GM23338 (cell line): ENCODE data around the gene GMPR. TPM values are rescaled to one million over a fixed set of nuclear protein-coding genes. Genes with fewer than 3 reads are reported as not detected.

ENCODE experiments used
- ATAC-seq: fragments of 200-7000 bp; cut with Tn5 transposase; 3 replicates; pipeline ENCODE4 v1.9.1; 2020
- DNase-seq: peaks from one replicate; pipeline ENCODE4 v3.0.0-alpha.2; 2015; ENCODE audit warnings: low spot score
- H2AFZ ChIP-seq: fragments of 200-600 bp; sonication (generic); 2 replicates; pipeline ENCODE4 v1.8.0; 2016; ENCODE audit warnings: antibody characterized with exemption, mild to moderate bottlenecking, moderate library complexity
- H3F3A ChIP-seq: fragments of 200-600 bp; sonication (generic); replicated peaks from 2 replicates; pipeline ENCODE4 v1.8.0; 2017; ENCODE audit warnings: antibody characterized with exemption, mixed run types, low read depth
- H3K27ac ChIP-seq: fragments of 200-600 bp; sonication (generic); 2 replicates; pipeline ENCODE4 v1.6.1; 2016; ENCODE audit warnings: low read depth
- H3K27me3 ChIP-seq: fragments of 200-600 bp; sonication (generic); 2 replicates; pipeline ENCODE4 v1.8.0; 2016; ENCODE audit warnings: mild to moderate bottlenecking, mixed run types, moderate library complexity; ENCODE audit not compliant: insufficient read depth
- H3K36me3 ChIP-seq: fragments of 200-600 bp; sonication (generic); 2 replicates; pipeline ENCODE4 v1.8.0; 2016; ENCODE audit warnings: mild to moderate bottlenecking; ENCODE audit not compliant: insufficient read depth
- H3K4me1 ChIP-seq: fragments of 200-600 bp; sonication (generic); 2 replicates; pipeline ENCODE4 v1.8.0; 2016; ENCODE audit warnings: mild to moderate bottlenecking, moderate library complexity; ENCODE audit not compliant: insufficient read depth
- H3K4me2 ChIP-seq: fragments of 200-600 bp; sonication (generic); 2 replicates; pipeline ENCODE4 v1.7.1; 2017; ENCODE audit warnings: mixed run types
- H3K4me3 ChIP-seq: fragments of 200-600 bp; sonication (generic); 2 replicates; pipeline ENCODE4 v1.6.1; 2016; ENCODE audit warnings: mixed run types
- H3K79me2 ChIP-seq: fragments of 200-600 bp; sonication (generic); replicated peaks from 2 replicates; pipeline ENCODE4 v1.8.0; 2017; ENCODE audit warnings: mild to moderate bottlenecking; ENCODE audit not compliant: insufficient read depth
- H3K9me2 ChIP-seq: fragments of 200-600 bp; sonication (generic); 2 replicates; pipeline ENCODE4 v1.8.0; 2017; ENCODE audit not compliant: insufficient read depth
- H4K20me1 ChIP-seq: fragments of 200-600 bp; sonication (generic); replicated peaks from 2 replicates; pipeline ENCODE4 v1.8.0; 2017; ENCODE audit warnings: mild to moderate bottlenecking; ENCODE audit not compliant: insufficient read depth
- H3K27ac Mint-ChIP-seq: 2 replicates; pipeline ENCODE4 v1.8.0; 2020; ENCODE audit warnings: inconsistent platforms, mild to moderate bottlenecking, moderate library complexity, mixed read lengths
- H3K27me3 Mint-ChIP-seq: 3 replicates; pipeline ENCODE4 v1.8.0; 2022; ENCODE audit warnings: low read depth, mild to moderate bottlenecking, moderate library complexity, mixed read lengths, inconsistent platforms; ENCODE audit not compliant: insufficient read depth, poor library complexity
- H3K36me3 Mint-ChIP-seq: 3 replicates; pipeline ENCODE4 v1.8.0; 2021; ENCODE audit warnings: low read depth, mild to moderate bottlenecking, inconsistent platforms, moderate library complexity, mixed read lengths
- H3K4me1 Mint-ChIP-seq: 3 replicates; pipeline ENCODE4 v1.8.0; 2020; ENCODE audit warnings: mild to moderate bottlenecking, inconsistent platforms, mixed read lengths
- H3K4me3 Mint-ChIP-seq: 3 replicates; pipeline ENCODE4 v1.8.0; 2021; ENCODE audit warnings: moderate library complexity, mild to moderate bottlenecking, inconsistent platforms, mixed read lengths
- H3K9me3 Mint-ChIP-seq: 3 replicates; pipeline ENCODE4 v1.8.0; 2020; ENCODE audit warnings: moderate library complexity, mild to moderate bottlenecking, inconsistent platforms, mixed read lengths
- EZH2 ChIP-seq: fragments of 200-600 bp; sonication (generic); IDR thresholded peaks from one replicate; pipeline ENCODE4 v1.8.0; 2017; ENCODE audit warnings: antibody characterized with exemption, mild to moderate bottlenecking, low read depth; ENCODE audit not compliant: unreplicated experiment
- EZH2phosphoT487 ChIP-seq: fragments of 200-600 bp; sonication (generic); IDR thresholded peaks from one replicate; pipeline ENCODE4 v1.8.1; 2018; ENCODE audit warnings: antibody characterized with exemption; ENCODE audit not compliant: unreplicated experiment
- JUNB ChIP-seq: IDR thresholded peaks from one replicate; pipeline ENCODE4 v1.6.1; 2016; ENCODE audit warnings: antibody characterized with exemption; ENCODE audit not compliant: unreplicated experiment
- POLR2AphosphoS5 ChIP-seq: IDR thresholded peaks from 2 replicates; pipeline ENCODE4 v1.6.1; 2016; ENCODE audit warnings: antibody characterized with exemption, low read depth
- ZNF114 ChIP-seq: fragments of 250-450 bp; sonication (Bioruptor Pico); IDR thresholded peaks from 2 replicates; pipeline ENCODE4 v1.5.0; 2020; ENCODE audit warnings: mild to moderate bottlenecking, moderate library complexity
- ZNF331 ChIP-seq: fragments of 250-450 bp; sonication (Bioruptor Pico); IDR thresholded peaks from 2 replicates; pipeline ENCODE4 v1.5.0; 2020; ENCODE audit warnings: low read depth, mild to moderate bottlenecking, moderate library complexity
- polyA plus RNA-seq: library from polyadenylated mRNA; unstranded; fragments of >200 nt; fragmentation: Nextera tagmentation; extraction: Ambion mirVana; gene quantifications from 2 replicates; pipeline ENCODE4 v1.2.1, GENCODE V29; 2016
- total RNA-seq: library from RNA; depleted of rRNA; stranded (reverse); fragments of >200 nt; shearing (Covaris generic); gene quantifications from 2 replicates; pipeline ENCODE4 v1.2.3, GENCODE V29; 2014
- TF ChIP-seq, protein P1 (sequence below), 2 experiments: fragments of 200-600 bp in 1 of 2; sonication (generic) in 1 of 2; conservative IDR thresholded peaks; 2 replicates each; pipeline versions ENCODE4 v1.5.1 to v1.6.1; 2016 to 2017; ENCODE audit warnings: antibody characterized with exemption in 2 of 2, low read depth in 2 of 2, mild to moderate bottlenecking in 2 of 2, moderate library complexity in 1 of 2
- TF ChIP-seq, protein P2 (sequence below): IDR thresholded peaks from 2 replicates; pipeline ENCODE4 v1.6.1; 2016; ENCODE audit warnings: antibody characterized with exemption
- TF ChIP-seq, protein P3 (sequence below): IDR thresholded peaks from one replicate; pipeline ENCODE4 v1.6.1; 2018; ENCODE audit warnings: antibody characterized with exemption; ENCODE audit not compliant: unreplicated experiment

GMPR gene
- total and polyA plus RNA-seq, 2 experiments from 2014 or later: 0.23 to 0.35 TPM

GRCh38 chr6:16279243-16279642, 40.9 kb downstream of the GMPR start:
- H3K27me3 Mint-ChIP-seq: peaks cover 14% of the 10 kb centered on the region
- no peak for DNase-seq

DNA sequence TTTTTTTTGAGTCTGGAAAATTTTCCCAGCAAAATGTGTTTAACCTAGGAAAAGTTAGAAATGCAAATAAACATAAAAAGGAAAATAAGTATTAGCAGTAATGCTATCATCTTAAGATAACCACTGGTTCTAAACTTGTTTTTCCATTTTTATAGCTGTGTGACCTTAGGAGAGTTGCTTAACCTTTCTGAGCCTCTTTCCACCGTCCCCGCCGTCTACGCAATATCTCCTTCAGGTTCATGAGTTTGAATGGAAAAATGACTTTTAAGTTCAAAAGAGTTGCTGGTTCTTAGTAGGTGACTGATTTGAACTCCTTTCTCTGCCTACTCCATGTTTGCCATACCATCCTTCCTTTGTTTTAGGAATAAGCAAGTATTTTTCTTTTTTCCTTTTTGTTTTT, 44.0 kb downstream of the GMPR start:
- H3K27ac Mint-ChIP-seq: no peak overlapping the region
- Histone ChIP-seq H3K27me3 (no peaks in the 10 kb centered on the region), H3K36me3 (no peaks in the 10 kb centered on the region), H3K4me2 (no peak overlapping the region), H3K27ac (no peak overlapping the region), H3F3A (no peaks in the 10 kb centered on the region), H3K4me3 (no peak overlapping the region), H3K79me2 (no peaks in the 10 kb centered on the region), H3K9me2 (no peaks in the 10 kb centered on the region), H4K20me1 (no peaks in the 10 kb centered on the region), H2AFZ (no peak overlapping the region), H3K4me1 (0 out of 2 replicates have a peak, but pooled peaks cover 4% of the 10 kb centered on the region)
- DNase-seq (no peak), ATAC-seq (no peak)
- no peaks in the 10 kb centered on the region for H3K9me3 Mint-ChIP-seq
- peaks cover 18% of the 10 kb centered on the region for H3K27me3 Mint-ChIP-seq
- no peak overlapping the region for H3K4me3 Mint-ChIP-seq
- peaks cover 5% of the 10 kb centered on the region for H3K4me1 Mint-ChIP-seq
- H3K36me3 Mint-ChIP-seq: no peaks in the 10 kb centered on the region
- TF ChIP-seq, protein P1, sequence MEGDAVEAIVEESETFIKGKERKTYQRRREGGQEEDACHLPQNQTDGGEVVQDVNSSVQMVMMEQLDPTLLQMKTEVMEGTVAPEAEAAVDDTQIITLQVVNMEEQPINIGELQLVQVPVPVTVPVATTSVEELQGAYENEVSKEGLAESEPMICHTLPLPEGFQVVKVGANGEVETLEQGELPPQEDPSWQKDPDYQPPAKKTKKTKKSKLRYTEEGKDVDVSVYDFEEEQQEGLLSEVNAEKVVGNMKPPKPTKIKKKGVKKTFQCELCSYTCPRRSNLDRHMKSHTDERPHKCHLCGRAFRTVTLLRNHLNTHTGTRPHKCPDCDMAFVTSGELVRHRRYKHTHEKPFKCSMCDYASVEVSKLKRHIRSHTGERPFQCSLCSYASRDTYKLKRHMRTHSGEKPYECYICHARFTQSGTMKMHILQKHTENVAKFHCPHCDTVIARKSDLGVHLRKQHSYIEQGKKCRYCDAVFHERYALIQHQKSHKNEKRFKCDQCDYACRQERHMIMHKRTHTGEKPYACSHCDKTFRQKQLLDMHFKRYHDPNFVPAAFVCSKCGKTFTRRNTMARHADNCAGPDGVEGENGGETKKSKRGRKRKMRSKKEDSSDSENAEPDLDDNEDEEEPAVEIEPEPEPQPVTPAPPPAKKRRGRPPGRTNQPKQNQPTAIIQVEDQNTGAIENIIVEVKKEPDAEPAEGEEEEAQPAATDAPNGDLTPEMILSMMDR (conservative IDR thresholded peaks at IDR 0.05; ENCODE audit: low read depth in 2 of 2): no peak
- no peak for TF ChIP-seq POLR2AphosphoS5
- TF ChIP-seq EZH2phosphoT487: no peak
- TF ChIP-seq JUNB: no peak
- TF ChIP-seq ZNF331 (CRISPR knock-in tag): no peak
- TF ChIP-seq, protein P2, sequence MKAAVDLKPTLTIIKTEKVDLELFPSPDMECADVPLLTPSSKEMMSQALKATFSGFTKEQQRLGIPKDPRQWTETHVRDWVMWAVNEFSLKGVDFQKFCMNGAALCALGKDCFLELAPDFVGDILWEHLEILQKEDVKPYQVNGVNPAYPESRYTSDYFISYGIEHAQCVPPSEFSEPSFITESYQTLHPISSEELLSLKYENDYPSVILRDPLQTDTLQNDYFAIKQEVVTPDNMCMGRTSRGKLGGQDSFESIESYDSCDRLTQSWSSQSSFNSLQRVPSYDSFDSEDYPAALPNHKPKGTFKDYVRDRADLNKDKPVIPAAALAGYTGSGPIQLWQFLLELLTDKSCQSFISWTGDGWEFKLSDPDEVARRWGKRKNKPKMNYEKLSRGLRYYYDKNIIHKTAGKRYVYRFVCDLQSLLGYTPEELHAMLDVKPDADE: no peak
- no peak for TF ChIP-seq ZNF114 (CRISPR knock-in tag)
- TF ChIP-seq, protein P3, sequence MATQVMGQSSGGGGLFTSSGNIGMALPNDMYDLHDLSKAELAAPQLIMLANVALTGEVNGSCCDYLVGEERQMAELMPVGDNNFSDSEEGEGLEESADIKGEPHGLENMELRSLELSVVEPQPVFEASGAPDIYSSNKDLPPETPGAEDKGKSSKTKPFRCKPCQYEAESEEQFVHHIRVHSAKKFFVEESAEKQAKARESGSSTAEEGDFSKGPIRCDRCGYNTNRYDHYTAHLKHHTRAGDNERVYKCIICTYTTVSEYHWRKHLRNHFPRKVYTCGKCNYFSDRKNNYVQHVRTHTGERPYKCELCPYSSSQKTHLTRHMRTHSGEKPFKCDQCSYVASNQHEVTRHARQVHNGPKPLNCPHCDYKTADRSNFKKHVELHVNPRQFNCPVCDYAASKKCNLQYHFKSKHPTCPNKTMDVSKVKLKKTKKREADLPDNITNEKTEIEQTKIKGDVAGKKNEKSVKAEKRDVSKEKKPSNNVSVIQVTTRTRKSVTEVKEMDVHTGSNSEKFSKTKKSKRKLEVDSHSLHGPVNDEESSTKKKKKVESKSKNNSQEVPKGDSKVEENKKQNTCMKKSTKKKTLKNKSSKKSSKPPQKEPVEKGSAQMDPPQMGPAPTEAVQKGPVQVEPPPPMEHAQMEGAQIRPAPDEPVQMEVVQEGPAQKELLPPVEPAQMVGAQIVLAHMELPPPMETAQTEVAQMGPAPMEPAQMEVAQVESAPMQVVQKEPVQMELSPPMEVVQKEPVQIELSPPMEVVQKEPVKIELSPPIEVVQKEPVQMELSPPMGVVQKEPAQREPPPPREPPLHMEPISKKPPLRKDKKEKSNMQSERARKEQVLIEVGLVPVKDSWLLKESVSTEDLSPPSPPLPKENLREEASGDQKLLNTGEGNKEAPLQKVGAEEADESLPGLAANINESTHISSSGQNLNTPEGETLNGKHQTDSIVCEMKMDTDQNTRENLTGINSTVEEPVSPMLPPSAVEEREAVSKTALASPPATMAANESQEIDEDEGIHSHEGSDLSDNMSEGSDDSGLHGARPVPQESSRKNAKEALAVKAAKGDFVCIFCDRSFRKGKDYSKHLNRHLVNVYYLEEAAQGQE: no peak

More at GRCh38 chr6:16279243-16279642, 40.9 kb downstream of the GMPR start:
- 0 out of 2 replicates have a peak, but pooled peaks cover 6% of the 10 kb centered on the region for H3K9me2 ChIP-seq
- H3K4me1 ChIP-seq: 0 out of 2 replicates have a peak, but pooled peaks cover 6% of the 10 kb centered on the region
- Mint-ChIP-seq H3K36me3 (no peaks in the 10 kb centered on the region), H3K4me3 (no peak overlapping the region), H3K9me3 (no peaks in the 10 kb centered on the region), H3K27ac (no peak overlapping the region), H3K4me1 (peaks cover 8% of the 10 kb centered on the region)
- no peaks in the 10 kb centered on the region for H4K20me1 ChIP-seq
- no peaks in the 10 kb centered on the region for H3K36me3 ChIP-seq
- no peaks in the 10 kb centered on the region for H3F3A ChIP-seq
- H3K4me2 ChIP-seq: no peak overlapping the region
- no peak overlapping the region for H3K27ac ChIP-seq
- ATAC-seq: no peak
- H3K4me3 ChIP-seq: no peak overlapping the region
- H3K27me3 ChIP-seq: no peaks in the 10 kb centered on the region
- TF ChIP-seq EZH2phosphoT487 (no peak), ZNF114 (CRISPR knock-in tag) (no peak), EZH2 (no peak), POLR2AphosphoS5 (no peak), ZNF331 (CRISPR knock-in tag) (no peak), JUNB (no peak)
- TF ChIP-seq, protein P2: no peak
- TF ChIP-seq, protein P3: no peak
- no peaks in the 10 kb centered on the region for H3K79me2 ChIP-seq
- H2AFZ ChIP-seq: no peak overlapping the region; the same call in 1 of the 2 replicates
